GM12892 (cell line): ENCODE results near the gene CD200R1.

Experiments used
- POLR2A ChIP-seq: IDR thresholded peaks from 2 replicates; pipeline ENCODE4 v1.6.1; 2011; ENCODE audit warnings: low read depth, low read length, control low read depth
- TAF1 ChIP-seq: IDR thresholded peaks from 2 replicates; pipeline ENCODE4 v1.6.1; 2011; ENCODE audit warnings: low read depth, mild to moderate bottlenecking, control low read depth, low read length, borderline replicate concordance

DNA sequence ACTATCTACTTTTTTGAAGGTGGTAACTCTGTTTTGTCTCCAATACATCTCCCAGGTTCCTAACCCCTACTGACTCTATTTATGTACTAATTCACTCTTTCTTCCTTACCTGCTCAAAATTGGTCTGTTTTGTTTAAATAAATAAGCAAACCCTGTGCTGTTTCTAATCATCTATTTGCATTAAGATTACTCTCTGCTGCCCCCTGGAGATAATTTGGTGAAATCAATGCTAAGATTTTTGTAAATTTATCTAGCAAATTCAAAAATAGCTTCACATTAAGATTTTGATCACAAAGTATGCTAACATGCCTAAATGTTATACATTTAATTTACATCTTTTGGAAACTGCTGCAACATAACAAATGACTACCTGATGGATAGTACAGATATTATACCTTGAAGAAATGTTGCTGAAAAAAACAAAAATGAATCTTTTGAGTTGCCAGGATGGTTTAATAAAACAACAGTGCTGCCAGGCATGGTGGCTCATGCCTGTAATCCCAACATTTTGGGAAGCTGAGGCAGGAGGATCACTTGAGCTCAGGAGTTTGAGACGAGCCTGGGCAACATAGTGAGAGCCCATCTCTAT lies 4.4 kb upstream of the CD200R1 start:
- TF ChIP-seq TAF1 (no peak), POLR2A (no peak)
